Neural cell (in vitro differentiated cells): ENCODE data around the gene VOPP1. TPM values are rescaled to one million over a fixed set of nuclear protein-coding genes. Genes with fewer than 3 reads are reported as not detected.
"Not testable (repeated sequence)": the region's sequence is repeated elsewhere in the genome, so short reads cannot be mapped to it uniquely, and the experiment has no call there.

Experiments
- H2AFZ ChIP-seq: fragments of 200-600, 300-800 bp; sonication (generic), shearing (Covaris generic); 2 replicates; pipeline ENCODE4 v1.6.0; 2014; ENCODE audit warnings: low read depth, mild to moderate bottlenecking, antibody characterized with exemption, low read length, moderate library complexity
- H3F3A ChIP-seq: fragments of 200-600 bp; shearing (Covaris generic); 2 replicates; pipeline ENCODE4 v1.6.1; 2016; ENCODE audit warnings: mild to moderate bottlenecking, moderate library complexity, mixed read lengths, antibody characterized with exemption, low read length; ENCODE audit not compliant: insufficient read depth, poor library complexity, severe bottlenecking
- H3K27ac ChIP-seq: fragments of 200-600, 300-800 bp; sonication (generic), shearing (Covaris generic); 2 replicates; pipeline ENCODE4 v1.5.1; 2014; ENCODE audit warnings: mild to moderate bottlenecking, low read length, moderate library complexity
- H3K27me3 ChIP-seq: fragments of 300-800, 200-600 bp; sonication (generic), shearing (Covaris generic); 2 replicates; pipeline ENCODE4 v1.6.0; 2014; ENCODE audit warnings: mild to moderate bottlenecking, low read depth, low read length, moderate library complexity; ENCODE audit not compliant: insufficient read depth
- H3K36me3 ChIP-seq: fragments of 300-800, 200-600 bp; sonication (generic), shearing (Covaris generic); 2 replicates; pipeline ENCODE4 v1.5.1; 2014; ENCODE audit warnings: mild to moderate bottlenecking, antibody characterized with exemption, low read length, moderate library complexity; ENCODE audit not compliant: insufficient read depth
- H3K4me2 ChIP-seq: fragments of 300-800, 200-600 bp; sonication (generic), shearing (Covaris generic); 2 replicates; pipeline ENCODE4 v1.6.0; 2014; ENCODE audit warnings: mild to moderate bottlenecking, low read length
- H3K4me3 ChIP-seq: fragments of 300-800, 200-600 bp; sonication (generic), shearing (Covaris generic); 2 replicates; pipeline ENCODE4 v1.5.1; 2014; ENCODE audit warnings: mild to moderate bottlenecking, low read length, moderate library complexity
- H3K79me2 ChIP-seq: fragments of 200-600 bp; shearing (Covaris generic); replicated peaks from 2 replicates; pipeline ENCODE4 v1.6.0; 2014; ENCODE audit warnings: mild to moderate bottlenecking, low read length, moderate library complexity; ENCODE audit not compliant: insufficient read depth
- H3K9ac ChIP-seq: fragments of 300-800, 200-600 bp; sonication (generic), shearing (Covaris generic); 2 replicates; pipeline ENCODE4 v1.6.1; 2016; ENCODE audit warnings: mild to moderate bottlenecking, low read length, mixed read lengths
- H3K9me2 ChIP-seq: fragments of 200-600 bp; shearing (Covaris generic); 2 replicates; pipeline ENCODE4 v1.6.1; 2016; ENCODE audit warnings: mild to moderate bottlenecking, low read length, mixed read lengths; ENCODE audit not compliant: insufficient read depth
- H3K9me3 ChIP-seq: fragments of 200-600, 300-800 bp; sonication (generic), shearing (Covaris generic); 2 replicates; pipeline ENCODE4 v1.6.1; 2016; ENCODE audit warnings: mild to moderate bottlenecking, mixed run types, low read length, moderate library complexity, mixed read lengths
- H4K20me1 ChIP-seq: fragments of 200-600 bp; shearing (Covaris generic); 2 replicates; pipeline ENCODE4 v1.6.1; 2016; ENCODE audit warnings: mild to moderate bottlenecking, mixed run types; ENCODE audit not compliant: insufficient read depth
- CTCF ChIP-seq: fragments of 450-650 bp; IDR thresholded peaks from 2 replicates; pipeline ENCODE4 v1.5.1; 2014; ENCODE audit warnings: antibody characterized with exemption, mild to moderate bottlenecking, moderate library complexity; ENCODE audit not compliant: poor library complexity, severe bottlenecking
- EP300 ChIP-seq: fragments of 450-650 bp; conservative IDR thresholded peaks from 2 replicates; pipeline ENCODE4 v1.6.1; 2014; ENCODE audit warnings: antibody characterized with exemption, mild to moderate bottlenecking, moderate library complexity; ENCODE audit not compliant: poor library complexity, severe bottlenecking
- EZH2 ChIP-seq: fragments of 200-600, 300-800 bp; shearing (Covaris generic), sonication (generic); IDR thresholded peaks from 2 replicates; pipeline ENCODE4 v1.6.1; 2014; ENCODE audit warnings: antibody characterized with exemption, low read length, borderline replicate concordance, mild to moderate bottlenecking; ENCODE audit not compliant: insufficient read depth, poor library complexity, severe bottlenecking
- MXI1 ChIP-seq: fragments of 450-650 bp; conservative IDR thresholded peaks from 2 replicates; pipeline ENCODE4 v1.6.1; 2014; ENCODE audit warnings: antibody characterized with exemption, mild to moderate bottlenecking; ENCODE audit not compliant: poor library complexity, severe bottlenecking
- POLR2AphosphoS5 ChIP-seq: IDR thresholded peaks from 2 replicates; pipeline ENCODE4 v1.6.1; 2012
- RAD21 ChIP-seq: fragments of 450-650 bp; conservative IDR thresholded peaks from 2 replicates; pipeline ENCODE4 v1.6.1; 2014; ENCODE audit warnings: antibody characterized with exemption, mild to moderate bottlenecking, moderate library complexity
- REST ChIP-seq: IDR thresholded peaks from 2 replicates; pipeline ENCODE4 v1.6.1; 2012; ENCODE audit warnings: borderline replicate concordance
- SMC3 ChIP-seq: fragments of 450-650 bp; conservative IDR thresholded peaks from 2 replicates; pipeline ENCODE4 v1.6.1; 2014; ENCODE audit warnings: antibody characterized with exemption, mild to moderate bottlenecking, moderate library complexity; ENCODE audit not compliant: poor library complexity
- TAF1 ChIP-seq: IDR thresholded peaks from 2 replicates; pipeline ENCODE4 v1.6.1; 2012; ENCODE audit warnings: low read depth
- polyA plus RNA-seq: library from polyadenylated mRNA; depleted of rRNA; stranded (reverse); fragments of >200 nt; gene quantifications from 2 replicates; pipeline ENCODE4 v1.2.3, GENCODE V29; 2014

Gene VOPP1
- polyA plus RNA-seq, 1 donor from 2014 or later = 85.8 TPM

DNA sequence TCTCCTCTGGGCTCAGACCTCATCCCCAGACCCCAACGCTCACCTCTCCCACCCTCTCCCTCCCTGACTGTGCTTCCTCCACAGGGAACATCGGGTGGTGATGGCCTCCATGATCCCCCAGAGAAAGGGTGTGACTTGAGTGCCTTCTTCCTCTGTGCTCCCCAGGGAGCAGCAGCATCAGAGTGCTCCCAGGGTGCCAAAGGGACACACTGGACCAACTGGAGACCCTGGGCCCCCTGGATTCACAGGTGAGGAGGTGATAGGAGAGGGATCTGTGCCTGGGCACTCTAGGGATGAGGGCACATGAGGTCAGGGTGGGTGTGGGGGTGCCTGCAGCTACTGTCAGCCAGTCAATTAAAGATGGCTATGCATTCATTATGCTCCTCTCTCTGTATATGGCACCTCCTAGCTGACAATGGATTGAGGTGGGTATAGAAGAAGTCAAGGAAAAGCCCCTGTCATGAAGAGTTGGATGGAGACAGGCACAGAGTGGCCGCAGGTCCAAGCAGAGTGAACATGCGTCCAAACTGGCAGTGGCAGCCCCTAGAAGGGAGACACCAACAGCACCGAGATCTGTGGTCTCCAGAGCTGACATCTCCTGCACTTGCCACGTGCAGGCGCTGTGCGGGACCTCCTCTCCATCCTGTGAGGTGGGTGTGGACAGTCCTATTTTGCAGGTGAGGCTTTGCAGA, 15.5 kb upstream of the VOPP1 start:
- Histone ChIP-seq H3K27ac (no peak overlapping the region), H3K9me3 (no peaks in the 10 kb centered on the region), H3K27me3 (no peaks in the 10 kb centered on the region), H2AFZ (no peak overlapping the region), H3F3A (no peaks in the 10 kb centered on the region), H3K4me3 (no peak overlapping the region), H3K9ac (no peak overlapping the region), H3K36me3 (no peaks in the 10 kb centered on the region), H3K4me2 (no peak overlapping the region), H4K20me1 (no peaks in the 10 kb centered on the region), H3K9me2 (no peaks in the 10 kb centered on the region), H3K79me2 (no peaks in the 10 kb centered on the region)
- TF ChIP-seq CTCF (no peak), TAF1 (no peak), EZH2 (no peak), POLR2AphosphoS5 (no peak), MXI1 (no peak), EP300 (no peak), RAD21 (no peak), SMC3 (no peak), REST (no peak)

GRCh38 chr7:55582656-55583055, 10.4 kb upstream of the VOPP1 start:
- H3K9me2 ChIP-seq, H3K36me3 ChIP-seq, H3K79me2 ChIP-seq, H3K4me3 ChIP-seq, H3K9me3 ChIP-seq, H3K27me3 ChIP-seq, H2AFZ ChIP-seq, H3F3A ChIP-seq, H3K27ac ChIP-seq, H3K9ac ChIP-seq, H3K4me2 ChIP-seq, H4K20me1 ChIP-seq: not testable (repeated sequence)

DNA sequence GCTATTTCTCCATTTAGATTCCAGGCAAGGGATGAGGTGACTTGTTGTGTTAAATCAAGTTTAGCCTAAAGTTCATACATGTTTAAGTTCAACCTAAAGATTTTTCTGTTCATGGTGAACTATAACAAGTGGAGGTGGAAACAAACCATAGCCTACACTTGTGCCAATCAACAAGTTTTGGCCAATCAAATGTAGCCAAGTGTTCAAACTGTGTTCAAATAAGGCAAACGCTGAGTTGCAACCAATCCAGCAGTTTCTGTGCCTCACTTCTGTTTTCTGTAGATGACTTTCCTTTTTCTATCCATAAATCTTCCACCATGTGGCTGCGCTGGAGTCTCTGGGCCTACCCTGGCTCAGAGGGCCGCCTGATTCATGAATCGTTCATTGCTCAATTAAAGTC, 4.5 kb upstream of the VOPP1 start:
- Histone ChIP-seq H3K27me3 (no peaks in the 10 kb centered on the region), H3K36me3 (no peaks in the 10 kb centered on the region), H3K79me2 (peaks cover 2% of the 10 kb centered on the region), H3K9me2 (no peaks in the 10 kb centered on the region), H3K27ac (no peak overlapping the region), H3K4me3 (no peak overlapping the region), H3K4me2 (no peak overlapping the region), H3K9ac (no peak overlapping the region), H3K9me3 (no peaks in the 10 kb centered on the region), H2AFZ (no peak overlapping the region), H3F3A (no peaks in the 10 kb centered on the region), H4K20me1 (no peaks in the 10 kb centered on the region)
- no peak for TF ChIP-seq EZH2
- TF ChIP-seq POLR2AphosphoS5 = no peak
- no peak for TF ChIP-seq CTCF
- TF ChIP-seq MXI1 = no peak
- no peak for TF ChIP-seq TAF1
- no peak for TF ChIP-seq RAD21
- TF ChIP-seq REST = no peak
- TF ChIP-seq SMC3 = no peak
- TF ChIP-seq EP300 = no peak
